Measurements from ENCODE around the gene SSBP4. TPM values are rescaled to one million over a fixed set of nuclear protein-coding genes. Genes with fewer than 3 reads are reported as not detected.

SSBP4 gene
- total RNA-seq, 1 donor from 2014 or later = 24.8 TPM

GRCh38 chr19:18420930-18421329 is 1.7 kb downstream of the SSBP4 start:
- DNase-seq (ENCODE audit: low spot score) = no peak

GRCh38 chr19:18421371-18421959 is 2.3 kb downstream of the SSBP4 start:
- no peak for DNase-seq (ENCODE audit: low spot score)

- no peak for DNase-seq (ENCODE audit: low spot score)
Observed at GRCh38 chr19:18422530-18423191, 3.5 kb downstream of the SSBP4 start.

- DNase-seq (ENCODE audit: low spot score) = no peak
Observed at GRCh38 chr19:18423258-18424020, 4.2 kb downstream of the SSBP4 start.

GRCh38 chr19:18424122-18424889 is 5.1 kb downstream of the SSBP4 start:
- DNase-seq (ENCODE audit: low spot score) = no peak

GRCh38 chr19:18424890-18425514 is 5.8 kb downstream of the SSBP4 start:
- no peak for DNase-seq (ENCODE audit: low spot score)

GRCh38 chr19:18425515-18426415 is 6.6 kb downstream of the SSBP4 start:
- DNase-seq (ENCODE audit: low spot score) = peak; percentile 87

- DNase-seq (ENCODE audit: low spot score) = no peak
Observed at GRCh38 chr19:18426416-18426767, 7.2 kb downstream of the SSBP4 start.

- DNase-seq (ENCODE audit: low spot score) = no peak
Observed at GRCh38 chr19:18427080-18427742, 8.0 kb downstream of the SSBP4 start.

GRCh38 chr19:18427743-18428113 is 8.5 kb downstream of the SSBP4 start:
- no peak for DNase-seq (ENCODE audit: low spot score)

GRCh38 chr19:18428173-18428786 is 9.1 kb downstream of the SSBP4 start:
- DNase-seq (ENCODE audit: low spot score) = no peak

- peak; percentile 95 for DNase-seq (ENCODE audit: low spot score)
Observed at GRCh38 chr19:18428787-18429674, 9.8 kb downstream of the SSBP4 start.

GRCh38 chr19:18429717-18430416 is 10.7 kb downstream of the SSBP4 start:
- DNase-seq (ENCODE audit: low spot score) = no peak

GRCh38 chr19:18430417-18431144 is 11.4 kb downstream of the SSBP4 start:
- no peak for DNase-seq (ENCODE audit: low spot score)

- DNase-seq (ENCODE audit: low spot score) = no peak
Observed at GRCh38 chr19:18431351-18432197, 12.4 kb downstream of the SSBP4 start.

- no peak for DNase-seq (ENCODE audit: low spot score)
Observed at GRCh38 chr19:18432275-18433014, 13.2 kb downstream of the SSBP4 start.

All from umbilical cord (tissue), 2 donors.